ENCODE measurements around the gene HNRNPL.

GRCh38 chr19:38869836-38870607 lies 20.2 kb upstream of the HNRNPL start:
- TF ChIP-seq, protein P1, sequence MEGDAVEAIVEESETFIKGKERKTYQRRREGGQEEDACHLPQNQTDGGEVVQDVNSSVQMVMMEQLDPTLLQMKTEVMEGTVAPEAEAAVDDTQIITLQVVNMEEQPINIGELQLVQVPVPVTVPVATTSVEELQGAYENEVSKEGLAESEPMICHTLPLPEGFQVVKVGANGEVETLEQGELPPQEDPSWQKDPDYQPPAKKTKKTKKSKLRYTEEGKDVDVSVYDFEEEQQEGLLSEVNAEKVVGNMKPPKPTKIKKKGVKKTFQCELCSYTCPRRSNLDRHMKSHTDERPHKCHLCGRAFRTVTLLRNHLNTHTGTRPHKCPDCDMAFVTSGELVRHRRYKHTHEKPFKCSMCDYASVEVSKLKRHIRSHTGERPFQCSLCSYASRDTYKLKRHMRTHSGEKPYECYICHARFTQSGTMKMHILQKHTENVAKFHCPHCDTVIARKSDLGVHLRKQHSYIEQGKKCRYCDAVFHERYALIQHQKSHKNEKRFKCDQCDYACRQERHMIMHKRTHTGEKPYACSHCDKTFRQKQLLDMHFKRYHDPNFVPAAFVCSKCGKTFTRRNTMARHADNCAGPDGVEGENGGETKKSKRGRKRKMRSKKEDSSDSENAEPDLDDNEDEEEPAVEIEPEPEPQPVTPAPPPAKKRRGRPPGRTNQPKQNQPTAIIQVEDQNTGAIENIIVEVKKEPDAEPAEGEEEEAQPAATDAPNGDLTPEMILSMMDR (IDR thresholded peaks at IDR 0.05) = peak; percentile 86
- no peak for TF ChIP-seq EZH2 (IDR thresholded peaks at IDR 0.05; ENCODE audit: borderline replicate concordance, insufficient read depth, low read depth, low read length, poor library complexity, severe bottlenecking)
